Astrocyte (in vitro differentiated cells and primary cell): ENCODE results near the gene PRRT4. TPM values are rescaled to one million over a fixed set of nuclear protein-coding genes. Genes with fewer than 3 reads are reported as not detected.

ENCODE experiments used
- DNase-seq: peaks from one replicate; pipeline ENCODE4 v3.0.0-alpha.2; 2010; ENCODE audit warnings: low read depth
- FAIRE-seq: peaks from 2 replicates; lab custom pipeline; 2011; peaks lifted over from hg19 to GRCh38; lab: Jason Lieb, UNC
- H2AFZ ChIP-seq: 2 replicates; pipeline ENCODE4 v1.6.0; 2012; ENCODE audit warnings: low read depth, low read length, inconsistent platforms
- H3K27ac ChIP-seq: 2 replicates; pipeline ENCODE4 v1.5.1; 2011; ENCODE audit warnings: low read depth, low read length, inconsistent platforms
- H3K27me3 ChIP-seq: 2 replicates; pipeline ENCODE4 v1.6.0; 2011; ENCODE audit warnings: low read length, inconsistent platforms; ENCODE audit not compliant: insufficient read depth
- H3K36me3 ChIP-seq: 2 replicates; pipeline ENCODE4 v1.5.1; 2011; ENCODE audit warnings: low read length, inconsistent platforms; ENCODE audit not compliant: insufficient read depth
- H3K4me1 ChIP-seq: 2 replicates; pipeline ENCODE4 v1.5.1; 2011; ENCODE audit warnings: low read length, inconsistent platforms; ENCODE audit not compliant: insufficient read depth
- H3K4me2 ChIP-seq: 2 replicates; pipeline ENCODE4 v1.6.0; 2012; ENCODE audit warnings: low read length, inconsistent platforms
- H3K4me3 ChIP-seq: 2 replicates; pipeline ENCODE4 v1.5.1; 2011; ENCODE audit warnings: low read depth, mild to moderate bottlenecking, low read length, inconsistent platforms; ENCODE audit not compliant: insufficient read depth
- H3K79me2 ChIP-seq: 2 replicates; pipeline ENCODE4 v1.6.0; 2012; ENCODE audit warnings: mild to moderate bottlenecking, low read length, inconsistent platforms; ENCODE audit not compliant: insufficient read depth
- H3K9ac ChIP-seq: 2 replicates; pipeline ENCODE4 v1.6.0; 2012; ENCODE audit warnings: mild to moderate bottlenecking, low read length, inconsistent platforms
- H3K9me3 ChIP-seq: 2 replicates; pipeline ENCODE4 v1.5.1; 2012; ENCODE audit warnings: low read depth, mild to moderate bottlenecking, low read length, inconsistent platforms; ENCODE audit not compliant: insufficient read depth
- H4K20me1 ChIP-seq: 2 replicates; pipeline ENCODE4 v1.6.0; 2012; ENCODE audit warnings: low read length, inconsistent platforms; ENCODE audit not compliant: insufficient read depth
- H3K27ac Mint-ChIP-seq: one replicate; pipeline ENCODE4 v1.8.0; 2021; ENCODE audit warnings: mild to moderate bottlenecking, mixed read lengths; ENCODE audit not compliant: unreplicated experiment
- H3K27me3 Mint-ChIP-seq: one replicate; pipeline ENCODE4 v1.8.0; 2021; ENCODE audit warnings: low read depth, mixed read lengths; ENCODE audit not compliant: unreplicated experiment
- H3K36me3 Mint-ChIP-seq: one replicate; pipeline ENCODE4 v1.8.0; 2021; ENCODE audit warnings: low read depth, mixed read lengths; ENCODE audit not compliant: unreplicated experiment
- H3K4me1 Mint-ChIP-seq: one replicate; pipeline ENCODE4 v1.8.0; 2021; ENCODE audit warnings: low read depth, mixed read lengths; ENCODE audit not compliant: unreplicated experiment
- H3K4me3 Mint-ChIP-seq: one replicate; pipeline ENCODE4 v1.8.0; 2021; ENCODE audit warnings: mild to moderate bottlenecking, moderate library complexity, mixed read lengths; ENCODE audit not compliant: unreplicated experiment
- H3K9me3 Mint-ChIP-seq: one replicate; pipeline ENCODE4 v1.8.0; 2021; ENCODE audit warnings: mild to moderate bottlenecking, mixed read lengths; ENCODE audit not compliant: unreplicated experiment
- EZH2 ChIP-seq: IDR thresholded peaks from 2 replicates; pipeline ENCODE4 v1.6.1; 2012; ENCODE audit warnings: mild to moderate bottlenecking, low read length, inconsistent platforms; ENCODE audit not compliant: insufficient read depth
- total RNA-seq: library from RNA; stranded (reverse); gene quantifications from 2 replicates; pipeline ENCODE4 v1.2.1, GENCODE V29; 2021
- TF ChIP-seq, protein P1 (sequence below): IDR thresholded peaks from 2 replicates; pipeline ENCODE4 v1.5.1; 2011; ENCODE audit warnings: low read depth, mild to moderate bottlenecking, inconsistent platforms, low read length, moderate library complexity; ENCODE audit not compliant: insufficient read depth

The PRRT4 gene
- total RNA-seq, 1 donor from 2014 or later = 0.93 TPM

DNA sequence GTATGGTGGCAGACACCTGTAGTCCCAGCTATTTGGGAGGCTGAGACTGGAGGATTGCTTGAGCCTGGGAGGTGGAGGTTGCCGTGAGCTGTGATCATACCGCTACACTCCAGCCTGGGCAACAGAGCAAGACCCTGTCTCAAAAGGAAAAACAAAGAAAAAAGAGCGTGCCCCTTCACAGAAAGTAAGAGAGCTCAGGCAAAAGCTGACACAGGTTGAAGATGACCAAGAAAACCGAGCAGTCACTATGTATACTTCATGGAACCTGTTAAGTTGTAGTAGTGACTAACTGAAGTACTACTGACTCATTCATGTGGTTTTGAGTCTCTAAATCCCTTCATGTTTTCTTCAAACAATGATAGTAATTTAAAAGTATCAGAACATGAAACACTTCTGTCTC is 1.2 kb upstream of the PRRT4 start:
- no peak for FAIRE-seq
- no peak overlapping the region for H3K4me3 ChIP-seq
- H3K4me1 Mint-ChIP-seq = peaks cover 11% of the 10 kb centered on the region

DNA sequence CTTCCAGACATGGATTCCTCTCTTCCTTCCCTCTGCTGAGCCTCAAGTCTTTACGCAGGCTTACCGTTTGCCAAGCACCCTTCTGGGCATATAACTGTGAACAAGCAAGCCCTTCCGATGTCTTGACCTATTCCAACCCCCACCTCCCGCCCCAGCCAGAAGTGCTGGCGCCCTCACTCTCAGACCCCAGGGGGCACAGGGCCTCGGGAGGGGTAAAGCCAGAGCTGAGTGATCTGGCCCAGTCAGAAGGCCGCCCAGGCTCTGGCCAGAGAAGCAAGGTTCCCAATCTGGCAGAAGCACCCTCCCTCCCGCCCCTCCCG is 1.2 kb downstream of the PRRT4 start:
- H3K27ac ChIP-seq = no peak overlapping the region
- no peak for FAIRE-seq

More for the DNA sequence above, 1.2 kb upstream of the PRRT4 start:
- Mint-ChIP-seq H3K36me3 (no peaks in the 10 kb centered on the region), H3K9me3 (no peaks in the 10 kb centered on the region), H3K4me3 (peak overlapping the region; percentile 70), H3K27me3 (peaks cover 79% of the 10 kb centered on the region), H3K27ac (no peak overlapping the region)
- no peak overlapping the region for H2AFZ ChIP-seq
- H3K79me2 ChIP-seq = no peaks in the 10 kb centered on the region
- H3K27me3 ChIP-seq = peaks cover 87% of the 10 kb centered on the region
- peaks cover 8% of the 10 kb centered on the region for H3K4me1 ChIP-seq
- H3K27ac ChIP-seq = no peak overlapping the region
- TF ChIP-seq, protein P1, sequence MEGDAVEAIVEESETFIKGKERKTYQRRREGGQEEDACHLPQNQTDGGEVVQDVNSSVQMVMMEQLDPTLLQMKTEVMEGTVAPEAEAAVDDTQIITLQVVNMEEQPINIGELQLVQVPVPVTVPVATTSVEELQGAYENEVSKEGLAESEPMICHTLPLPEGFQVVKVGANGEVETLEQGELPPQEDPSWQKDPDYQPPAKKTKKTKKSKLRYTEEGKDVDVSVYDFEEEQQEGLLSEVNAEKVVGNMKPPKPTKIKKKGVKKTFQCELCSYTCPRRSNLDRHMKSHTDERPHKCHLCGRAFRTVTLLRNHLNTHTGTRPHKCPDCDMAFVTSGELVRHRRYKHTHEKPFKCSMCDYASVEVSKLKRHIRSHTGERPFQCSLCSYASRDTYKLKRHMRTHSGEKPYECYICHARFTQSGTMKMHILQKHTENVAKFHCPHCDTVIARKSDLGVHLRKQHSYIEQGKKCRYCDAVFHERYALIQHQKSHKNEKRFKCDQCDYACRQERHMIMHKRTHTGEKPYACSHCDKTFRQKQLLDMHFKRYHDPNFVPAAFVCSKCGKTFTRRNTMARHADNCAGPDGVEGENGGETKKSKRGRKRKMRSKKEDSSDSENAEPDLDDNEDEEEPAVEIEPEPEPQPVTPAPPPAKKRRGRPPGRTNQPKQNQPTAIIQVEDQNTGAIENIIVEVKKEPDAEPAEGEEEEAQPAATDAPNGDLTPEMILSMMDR = no peak
- TF ChIP-seq EZH2 = no peak
- no peak overlapping the region for H3K4me2 ChIP-seq
- no peaks in the 10 kb centered on the region for H3K9me3 ChIP-seq
- peak; percentile 66 for DNase-seq
- H3K9ac ChIP-seq = no peak overlapping the region
- H3K36me3 ChIP-seq = no peaks in the 10 kb centered on the region
- peaks cover 9% of the 10 kb centered on the region for H4K20me1 ChIP-seq

DNA sequence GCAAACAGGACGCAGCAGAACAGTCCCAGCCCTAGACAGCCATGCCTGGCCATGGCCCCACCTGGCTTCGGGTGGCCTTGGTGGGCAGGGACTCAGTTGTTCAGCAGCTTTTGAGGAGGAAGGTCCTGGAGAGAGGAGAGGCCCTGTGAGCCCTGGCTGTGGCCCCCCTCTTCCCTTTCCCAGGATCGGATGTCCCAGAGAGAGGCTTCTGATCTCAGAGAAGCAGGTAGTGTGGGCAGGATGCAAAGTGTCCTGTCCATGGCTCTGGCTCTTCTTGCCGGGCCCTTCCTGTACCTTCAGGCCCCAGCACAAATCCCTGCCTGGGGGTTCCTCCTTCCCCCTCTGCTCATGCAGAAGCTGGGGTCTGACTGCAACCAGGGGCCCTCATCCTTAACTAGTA is 1.6 kb downstream of the PRRT4 start:
- H3K4me3 Mint-ChIP-seq = no peak overlapping the region
- Histone ChIP-seq H3K27ac (no peak overlapping the region), H3K9me3 (no peaks in the 10 kb centered on the region), H3K4me3 (no peak overlapping the region), H3K36me3 (no peaks in the 10 kb centered on the region), H3K27me3 (peaks cover 72% of the 10 kb centered on the region), H3K9ac (no peak overlapping the region), H2AFZ (no peak overlapping the region), H3K4me2 (no peak overlapping the region), H3K4me1 (peaks cover 8% of the 10 kb centered on the region), H3K79me2 (no peaks in the 10 kb centered on the region), H4K20me1 (peaks cover 9% of the 10 kb centered on the region)
- no peaks in the 10 kb centered on the region for H3K9me3 Mint-ChIP-seq
- H3K27ac Mint-ChIP-seq = no peak overlapping the region
- H3K4me1 Mint-ChIP-seq = peaks cover 11% of the 10 kb centered on the region
- TF ChIP-seq, protein P1 = no peak
- H3K27me3 Mint-ChIP-seq = peaks cover 64% of the 10 kb centered on the region
- DNase-seq = no peak
- FAIRE-seq = no peak
- no peaks in the 10 kb centered on the region for H3K36me3 Mint-ChIP-seq

More for the DNA sequence above, 1.2 kb downstream of the PRRT4 start:
- H3K27me3 Mint-ChIP-seq = peaks cover 67% of the 10 kb centered on the region
- peaks cover 11% of the 10 kb centered on the region for H3K4me1 Mint-ChIP-seq
- H3K36me3 Mint-ChIP-seq = no peaks in the 10 kb centered on the region
- H3K4me1 ChIP-seq = peaks cover 8% of the 10 kb centered on the region
- H3K9me3 Mint-ChIP-seq = no peaks in the 10 kb centered on the region
- no peak overlapping the region for H2AFZ ChIP-seq
- H3K4me3 ChIP-seq = no peak overlapping the region
- H3K79me2 ChIP-seq = no peaks in the 10 kb centered on the region
- H3K27me3 ChIP-seq = peaks cover 75% of the 10 kb centered on the region
- no peak overlapping the region for H3K4me3 Mint-ChIP-seq
- no peak overlapping the region for H3K27ac Mint-ChIP-seq
- H4K20me1 ChIP-seq = peaks cover 9% of the 10 kb centered on the region
- DNase-seq = no peak
- TF ChIP-seq, protein P1 = no peak
- TF ChIP-seq EZH2 = no peak
- no peaks in the 10 kb centered on the region for H3K9me3 ChIP-seq
- H3K36me3 ChIP-seq = no peaks in the 10 kb centered on the region
- no peak overlapping the region for H3K4me2 ChIP-seq
- H3K9ac ChIP-seq = no peak overlapping the region
